Esophagus muscularis mucosa (tissue), 4 donors: ENCODE results near the gene MAST4.

ENCODE experiments used
- CTCF ChIP-seq, 3 experiments: fragments of 200-600 bp in 2 of 3; fragments of 450-650 bp in 1 of 3; sonication (generic) in 2 of 3; IDR thresholded peaks; one replicate each; pipeline ENCODE4 v1.5.1; 2017 to 2019; ENCODE audit warnings: antibody characterized with exemption in 3 of 3, mild to moderate bottlenecking in 2 of 3, moderate library complexity in 1 of 3
- EP300 ChIP-seq: sonication (generic); formaldehyde crosslinking; IDR thresholded peaks from one replicate; pipeline ENCODE4 v1.6.1; 2017; ENCODE audit warnings: antibody characterized with exemption
- POLR2A ChIP-seq: fragments of 450-650 bp; IDR thresholded peaks from one replicate; pipeline ENCODE4 v1.6.1; 2017; ENCODE audit warnings: antibody characterized with exemption, moderate library complexity, mild to moderate bottlenecking, low read depth
- POLR2AphosphoS5 ChIP-seq, 2 donors: sonication (generic); formaldehyde crosslinking; IDR thresholded peaks; one replicate each; pipeline ENCODE4 v1.6.1; 2017; ENCODE audit warnings: antibody characterized with exemption in 2 of 2

- TF ChIP-seq POLR2A (no peak), CTCF (IDR thresholded peaks at IDR 0.05) (no peak), EP300 (no peak), POLR2AphosphoS5 (IDR thresholded peaks at IDR 0.05) (no peak)
Observed at GRCh38 chr5:66976108-66976507, 379.9 kb downstream of the MAST4 start.
